Effector memory CD8-positive, alpha-beta T cell (primary cell): ENCODE data around the gene PTAFR.

Experiments used
- ATAC-seq: fragments of 150-1000 bp; cut with Tn5 transposase; replicated peaks from 2 replicates; pipeline ENCODE4 v1.10.0; 2021; ENCODE audit warnings: mild to moderate bottlenecking, moderate library complexity
- DNase-seq, 3 experiments: peaks; one replicate each; pipeline ENCODE4 v3.0.0; 2021
- H3K27ac Mint-ChIP-seq, 2 donors: one replicate each; pipeline ENCODE4 v1.8.0; 2022; ENCODE audit warnings: mild to moderate bottlenecking in 2 of 2, mixed read lengths in 2 of 2, moderate library complexity in 2 of 2
- H3K27me3 Mint-ChIP-seq, 2 donors: one replicate each; pipeline ENCODE4 v1.8.0; 2022; ENCODE audit warnings: mixed read lengths in 2 of 2
- H3K36me3 Mint-ChIP-seq: one replicate; pipeline ENCODE4 v1.8.0; 2022; ENCODE audit warnings: mild to moderate bottlenecking, moderate library complexity, mixed read lengths; ENCODE audit not compliant: insufficient read depth
- H3K4me1 Mint-ChIP-seq, 2 donors: one replicate each; pipeline ENCODE4 v1.8.0; 2022; ENCODE audit warnings: low read depth in 2 of 2, mixed read lengths in 2 of 2
- H3K4me3 Mint-ChIP-seq, 2 donors: one replicate each; pipeline ENCODE4 v1.8.0; 2022; ENCODE audit warnings: mild to moderate bottlenecking in 2 of 2, mixed read lengths in 2 of 2, moderate library complexity in 2 of 2
- H3K9me3 Mint-ChIP-seq, 2 donors: one replicate each; pipeline ENCODE4 v1.8.0; 2022; ENCODE audit warnings: mixed read lengths in 2 of 2

The PTAFR gene

DNA sequence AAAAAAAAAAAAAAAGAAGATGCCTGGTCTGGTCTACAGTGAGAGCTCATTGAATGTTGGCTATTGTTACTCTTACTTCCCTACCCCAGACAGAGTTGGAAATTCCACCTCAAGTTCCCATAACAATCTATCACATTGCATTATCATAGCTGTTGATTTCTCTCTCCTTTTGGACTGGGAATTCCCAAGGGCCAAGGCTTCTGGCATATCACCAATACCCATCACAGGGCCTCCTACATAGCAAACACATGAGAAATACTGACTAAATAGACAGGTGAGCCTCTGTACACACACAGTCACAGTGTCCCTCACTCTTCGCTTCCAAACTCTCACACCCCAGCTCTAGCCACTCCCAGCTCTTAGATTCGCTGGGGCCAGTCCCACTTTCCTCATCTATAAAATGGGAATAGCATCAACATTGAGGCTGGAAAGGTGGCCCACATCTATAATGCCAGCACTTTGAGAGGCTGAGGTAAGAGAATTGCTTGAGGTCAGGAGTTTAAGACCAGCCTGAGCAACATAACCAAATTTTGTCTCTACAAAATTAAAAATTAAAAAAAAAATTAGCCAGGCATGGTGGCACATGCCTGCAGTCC is 6.4 kb downstream of the PTAFR start:
- no peaks in the 10 kb centered on the region for H3K27me3 Mint-ChIP-seq

DNA sequence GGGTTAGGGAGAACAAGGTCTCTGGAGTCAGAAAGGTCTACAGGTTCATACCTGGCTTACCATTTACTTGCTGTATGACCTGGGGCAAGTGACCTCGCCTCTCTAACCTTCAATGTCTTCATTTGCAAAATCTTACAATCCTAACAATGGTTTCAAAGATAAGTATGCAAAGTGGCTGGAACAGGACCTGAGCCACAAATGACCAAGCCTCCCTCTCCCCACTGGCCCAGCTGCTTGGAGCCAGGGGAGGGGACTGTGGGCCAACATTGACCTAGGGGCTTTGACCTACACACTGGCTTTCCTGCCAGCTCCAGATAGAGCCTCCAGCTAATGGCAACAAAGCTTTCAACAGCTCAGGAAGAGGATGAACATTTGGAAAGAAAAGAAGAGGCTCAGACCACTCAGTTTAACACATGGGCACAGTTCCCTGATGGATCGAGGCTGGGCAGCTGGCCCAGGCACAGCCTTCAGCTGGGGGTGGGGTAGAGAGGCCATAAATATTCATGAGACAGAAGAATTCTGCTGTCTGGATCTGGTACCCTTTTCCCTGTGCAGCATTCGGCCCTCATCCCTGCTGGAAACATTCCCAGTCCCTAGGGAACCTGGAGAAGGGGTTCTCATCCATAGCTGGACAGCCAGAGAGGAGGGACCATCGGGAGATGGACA is 12.9 kb downstream of the PTAFR start:
- peaks cover 6% of the 10 kb centered on the region for H3K36me3 Mint-ChIP-seq
- DNase-seq (no peak), ATAC-seq (no peak)
- H3K4me3 Mint-ChIP-seq, result no peak overlapping the region
- H3K27me3 Mint-ChIP-seq, result no peaks in the 10 kb centered on the region
- peaks cover under 1 to 8% of the 10 kb centered on the region in 2 donors for H3K4me1 Mint-ChIP-seq
- no peak overlapping the region for H3K27ac Mint-ChIP-seq
- no peaks in the 10 kb centered on the region for H3K9me3 Mint-ChIP-seq

More for the DNA sequence above, 6.4 kb downstream of the PTAFR start:
- Mint-ChIP-seq H3K9me3 (no peaks in the 10 kb centered on the region), H3K36me3 (peaks cover 16% of the 10 kb centered on the region), H3K27ac (peak overlapping the region in 1 of 2 donors; percentile 85), H3K4me1 (peaks cover 42 to 47% of the 10 kb centered on the region in 2 donors), H3K4me3 (peak overlapping the region in 1 of 2 donors; percentile 4)
- DNase-seq (no peak), ATAC-seq (no peak)

DNA sequence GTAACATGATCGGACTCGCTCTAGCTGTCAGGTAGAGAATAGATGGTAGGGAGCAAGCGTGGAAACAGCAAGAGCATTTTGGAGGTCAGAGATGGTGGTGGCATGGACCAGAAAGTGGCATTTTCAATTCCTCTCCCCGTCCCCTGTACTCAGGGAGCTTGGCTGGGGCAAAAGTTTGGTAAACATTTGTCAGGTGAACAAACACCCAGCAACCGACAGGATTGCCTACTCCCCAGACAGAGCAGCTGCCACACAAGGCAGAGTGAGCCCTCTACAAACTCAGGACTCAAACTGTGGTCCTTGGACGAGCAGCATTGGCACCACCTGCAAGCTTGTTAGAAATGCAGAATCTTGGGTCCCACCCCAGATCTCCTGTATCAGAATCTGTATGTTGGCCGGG is 14.3 kb downstream of the PTAFR start:
- no peak overlapping the region for H3K27ac Mint-ChIP-seq
- H3K27me3 Mint-ChIP-seq, result no peaks in the 10 kb centered on the region
- H3K4me1 Mint-ChIP-seq, result peaks cover 0 to 4% of the 10 kb centered on the region in 2 donors
- ATAC-seq (no peak), DNase-seq (no peak)
- H3K36me3 Mint-ChIP-seq, result peaks cover 2% of the 10 kb centered on the region
- no peaks in the 10 kb centered on the region for H3K9me3 Mint-ChIP-seq
- H3K4me3 Mint-ChIP-seq, result no peak overlapping the region

DNA sequence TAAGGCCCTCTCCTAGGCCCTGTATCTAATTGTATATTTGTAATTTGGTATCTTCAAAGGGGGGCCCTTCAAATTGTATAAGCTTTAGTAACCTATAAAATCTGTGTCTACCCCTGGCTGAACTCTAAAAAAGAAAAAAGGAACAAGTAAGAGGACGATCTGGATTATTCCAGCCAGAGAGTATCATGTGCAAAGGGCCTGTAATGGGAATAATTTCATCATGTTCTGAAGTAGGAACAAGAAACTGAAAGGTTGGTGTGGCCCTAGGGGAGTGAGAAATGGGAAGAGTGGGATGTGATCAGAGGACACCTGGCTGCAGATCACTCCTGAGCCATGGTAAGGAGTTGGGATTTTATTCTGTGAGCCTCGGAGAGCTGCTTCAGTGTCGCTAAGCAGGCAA is 14.7 kb downstream of the PTAFR start:
- Mint-ChIP-seq H3K36me3 (peaks cover 2% of the 10 kb centered on the region), H3K9me3 (no peaks in the 10 kb centered on the region), H3K27ac (no peak overlapping the region), H3K4me3 (no peak overlapping the region), H3K27me3 (no peaks in the 10 kb centered on the region), H3K4me1 (peaks cover 0 to 4% of the 10 kb centered on the region in 2 donors)
- no peak for DNase-seq
- no peak for ATAC-seq

DNA sequence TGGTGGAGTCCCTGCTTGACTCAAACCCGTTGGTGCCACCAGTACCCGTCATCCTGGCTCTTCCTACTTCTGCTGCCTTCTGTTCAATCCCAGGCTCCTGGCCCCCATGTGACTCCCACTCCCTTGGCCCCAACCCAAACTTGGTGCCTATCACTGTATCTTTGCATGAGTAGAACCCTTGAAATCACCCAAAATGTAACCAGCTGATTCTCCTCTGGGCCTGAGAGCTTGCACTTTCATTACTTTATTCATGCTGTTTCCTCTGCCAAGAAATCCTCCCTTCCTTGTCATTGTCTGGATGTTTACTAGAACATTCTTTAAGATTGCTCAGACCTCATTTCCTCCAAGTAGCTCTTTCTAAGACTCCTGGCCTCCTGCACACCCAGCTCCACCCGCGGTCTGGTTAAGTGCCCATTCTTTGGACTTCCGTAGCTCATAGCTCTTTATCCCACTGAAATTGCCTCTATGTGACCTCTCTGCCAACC is 15.7 kb downstream of the PTAFR start:
- ATAC-seq (no peak), DNase-seq (no peak)
- Mint-ChIP-seq H3K27me3 (no peaks in the 10 kb centered on the region), H3K9me3 (no peaks in the 10 kb centered on the region), H3K36me3 (peaks cover 2% of the 10 kb centered on the region), H3K27ac (peak overlapping the region in 1 of 2 donors; percentile 30), H3K4me1 (peaks cover 0 to 4% of the 10 kb centered on the region in 2 donors), H3K4me3 (no peak overlapping the region)

DNA sequence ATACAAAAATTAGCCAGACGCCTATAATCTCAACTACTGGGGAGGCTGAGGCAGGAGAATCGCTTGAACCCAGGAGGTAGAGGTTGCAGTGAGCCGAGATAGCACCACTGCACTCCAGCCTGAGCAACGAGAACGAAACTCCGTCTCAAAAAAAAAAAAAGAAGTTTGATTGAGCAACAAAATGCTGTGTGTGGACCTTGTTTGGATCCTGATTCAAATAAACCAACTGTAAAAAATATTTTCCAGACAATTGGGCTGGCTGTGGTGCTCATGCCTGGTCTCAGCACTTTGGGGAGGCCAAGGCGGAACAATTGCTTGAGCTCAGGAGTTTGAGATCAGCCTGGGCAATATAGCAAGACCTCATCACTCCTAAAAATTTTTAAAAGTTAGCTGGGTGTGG is 16.8 kb downstream of the PTAFR start:
- H3K4me1 Mint-ChIP-seq, result peaks cover 0 to 4% of the 10 kb centered on the region in 2 donors
- H3K36me3 Mint-ChIP-seq, result no peaks in the 10 kb centered on the region
- H3K27me3 Mint-ChIP-seq, result no peaks in the 10 kb centered on the region
- H3K9me3 Mint-ChIP-seq, result no peaks in the 10 kb centered on the region
- no peak overlapping the region for H3K4me3 Mint-ChIP-seq
- H3K27ac Mint-ChIP-seq, result no peak overlapping the region
- DNase-seq (no peak), ATAC-seq (no peak)

DNA sequence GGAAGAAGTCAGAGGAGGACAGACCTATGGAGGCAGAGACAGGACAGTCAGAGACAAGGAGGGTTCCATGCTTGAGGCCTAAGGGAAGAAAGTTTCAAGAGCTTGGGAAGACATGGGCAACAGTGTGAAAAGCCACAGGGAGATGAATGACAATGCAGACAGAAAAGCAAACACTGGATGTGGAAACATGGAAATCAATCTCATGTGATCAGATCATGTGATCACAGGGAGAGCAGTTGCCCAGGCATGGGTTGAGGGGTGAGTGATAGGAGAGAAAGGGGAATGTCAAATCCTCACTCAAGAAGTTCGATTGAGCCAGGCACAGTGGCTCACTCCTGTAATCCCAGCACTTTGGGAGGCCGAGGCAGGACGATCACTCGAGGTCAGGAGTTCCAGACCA is 17.2 kb downstream of the PTAFR start:
- peaks cover 0 to 4% of the 10 kb centered on the region in 2 donors for H3K4me1 Mint-ChIP-seq
- ATAC-seq (no peak), DNase-seq (no peak)
- no peak overlapping the region for H3K4me3 Mint-ChIP-seq
- H3K9me3 Mint-ChIP-seq, result no peaks in the 10 kb centered on the region
- H3K36me3 Mint-ChIP-seq, result no peaks in the 10 kb centered on the region
- peak overlapping the region in 1 of 2 donors; percentile 6 for H3K27ac Mint-ChIP-seq
- H3K27me3 Mint-ChIP-seq, result no peaks in the 10 kb centered on the region

DNA sequence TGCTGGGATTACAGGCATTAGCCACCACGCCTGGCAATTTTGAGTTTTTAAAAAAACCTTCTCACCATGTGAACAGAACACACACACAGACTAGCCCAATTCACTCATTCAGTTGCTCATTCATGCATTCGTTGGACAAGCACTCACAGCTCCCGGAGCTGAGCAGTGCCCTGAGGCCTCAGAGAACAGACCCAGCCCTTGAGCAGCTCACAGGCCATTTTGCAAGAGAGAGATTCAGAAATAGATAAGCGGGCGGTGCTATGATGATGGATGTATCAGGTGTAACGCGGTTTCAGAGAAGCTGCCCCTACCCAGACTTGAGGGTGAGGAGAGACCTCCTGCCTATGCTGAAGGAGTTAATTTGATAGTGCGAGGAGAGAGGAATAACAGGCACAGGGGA is 18.6 kb downstream of the PTAFR start:
- H3K36me3 Mint-ChIP-seq, result no peaks in the 10 kb centered on the region
- DNase-seq (no peak), ATAC-seq (no peak)
- peaks cover 0 to 4% of the 10 kb centered on the region in 2 donors for H3K4me1 Mint-ChIP-seq
- no peaks in the 10 kb centered on the region for H3K27me3 Mint-ChIP-seq
- H3K27ac Mint-ChIP-seq, result no peak overlapping the region
- H3K4me3 Mint-ChIP-seq, result no peak overlapping the region
- H3K9me3 Mint-ChIP-seq, result no peaks in the 10 kb centered on the region

DNA sequence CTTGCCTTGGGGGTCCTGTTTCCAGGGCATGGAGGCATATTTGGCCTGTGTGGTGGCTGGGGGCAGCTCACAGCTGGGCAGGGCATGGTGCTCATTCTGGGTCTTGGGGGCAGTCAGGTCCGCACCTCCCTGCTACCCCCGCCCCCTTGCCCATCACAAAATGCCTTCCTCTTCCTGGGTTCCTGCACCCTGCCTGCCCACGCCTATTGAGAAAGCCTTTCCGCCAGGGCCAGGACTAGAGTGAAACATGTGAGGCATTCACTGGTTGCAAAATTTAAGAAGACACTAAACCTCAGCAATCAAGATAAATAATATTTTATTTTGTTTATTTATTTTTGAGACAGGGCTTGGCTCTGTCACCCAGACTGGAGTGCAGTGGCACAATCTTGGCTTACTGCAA is 19.7 kb downstream of the PTAFR start:
- DNase-seq, result no peak
- Mint-ChIP-seq H3K27ac (no peak overlapping the region), H3K9me3 (no peaks in the 10 kb centered on the region), H3K4me1 (peaks cover 0 to 4% of the 10 kb centered on the region in 2 donors), H3K36me3 (no peaks in the 10 kb centered on the region), H3K27me3 (no peaks in the 10 kb centered on the region), H3K4me3 (no peak overlapping the region)
- ATAC-seq, result no peak

DNA sequence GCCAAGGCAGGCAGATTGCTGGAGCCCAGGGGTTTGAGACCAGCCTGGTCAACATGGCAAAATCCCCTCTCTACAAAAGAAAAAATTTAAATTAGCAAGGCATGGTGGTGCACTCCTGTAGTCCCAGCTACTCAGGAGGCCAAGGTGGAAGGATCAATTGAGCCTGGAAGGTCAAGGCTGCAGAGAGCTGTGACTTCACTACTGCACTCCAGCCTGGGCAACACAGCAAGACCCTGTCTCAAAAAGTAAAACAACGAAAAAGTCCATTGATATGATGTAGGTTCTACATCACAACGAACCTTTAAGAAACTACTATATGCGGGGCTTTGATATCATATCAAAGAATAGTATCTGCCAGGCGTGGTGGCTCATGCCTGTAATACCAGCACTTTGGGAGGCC is 20.9 kb downstream of the PTAFR start:
- DNase-seq (no peak), ATAC-seq (no peak)
- no peak overlapping the region for H3K4me3 Mint-ChIP-seq
- H3K36me3 Mint-ChIP-seq, result no peaks in the 10 kb centered on the region
- no peaks in the 10 kb centered on the region for H3K27me3 Mint-ChIP-seq
- no peaks in the 10 kb centered on the region for H3K4me1 Mint-ChIP-seq
- H3K27ac Mint-ChIP-seq, result no peak overlapping the region
- H3K9me3 Mint-ChIP-seq, result no peaks in the 10 kb centered on the region

DNA sequence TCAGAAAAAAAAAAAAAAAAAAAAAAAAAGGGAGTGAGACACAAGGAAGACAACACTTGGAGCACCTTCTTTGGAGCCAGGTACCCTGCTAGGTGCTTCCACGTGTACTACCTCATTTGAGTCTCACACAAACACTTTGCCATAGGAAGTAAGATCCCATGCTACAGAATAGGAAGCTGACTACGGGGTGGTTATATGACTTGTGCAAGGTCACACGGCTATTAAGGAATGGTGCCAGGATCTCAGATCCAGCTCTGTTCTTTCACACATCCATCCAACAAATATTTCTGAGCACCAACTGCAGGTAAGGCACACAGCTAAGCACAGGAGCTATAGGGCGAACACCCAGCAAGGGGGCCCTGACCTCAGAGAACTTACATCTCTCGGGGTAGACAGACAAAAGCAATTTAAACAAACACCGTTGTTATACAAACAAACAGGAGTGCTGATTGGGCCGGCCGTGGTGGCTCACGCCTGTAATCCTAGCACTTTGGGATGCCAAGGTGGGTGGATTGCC is 22.4 kb downstream of the PTAFR start:
- Mint-ChIP-seq H3K4me1 (no peaks in the 10 kb centered on the region), H3K4me3 (no peak overlapping the region), H3K27me3 (no peaks in the 10 kb centered on the region), H3K36me3 (no peaks in the 10 kb centered on the region), H3K27ac (no peak overlapping the region), H3K9me3 (no peaks in the 10 kb centered on the region)
- ATAC-seq (no peak), DNase-seq (no peak)

DNA sequence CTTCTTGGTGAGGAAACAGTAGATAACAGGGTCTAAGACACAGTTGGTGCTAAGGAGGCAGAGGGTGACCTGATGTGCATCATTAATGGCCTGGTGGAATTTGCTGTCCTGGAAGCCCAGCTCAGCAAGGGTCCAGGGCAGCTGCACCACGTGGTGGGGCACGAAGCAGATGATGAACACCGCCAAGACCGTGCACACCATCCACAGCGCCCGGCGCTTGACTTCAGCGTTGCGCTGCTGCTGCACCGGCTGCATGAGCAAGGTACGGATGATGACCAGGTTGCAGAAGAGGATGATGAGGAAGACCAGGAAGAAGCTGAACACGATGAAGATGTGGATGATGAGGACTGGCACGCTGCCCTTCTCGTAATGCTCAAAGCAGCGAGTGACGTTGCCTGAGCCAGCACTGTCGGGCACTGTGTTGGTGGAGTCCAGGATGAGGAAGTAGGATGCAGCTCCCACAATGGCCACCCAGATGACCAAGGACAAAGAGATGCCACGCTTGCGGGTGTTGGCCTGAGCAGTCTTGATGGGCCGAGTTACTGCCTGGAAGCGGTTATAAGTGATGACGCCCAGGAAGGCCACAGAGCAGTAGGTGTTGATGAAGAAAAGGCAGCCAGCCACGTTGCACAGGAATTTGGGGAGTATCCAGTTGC is 26.2 kb downstream of the PTAFR start:
- no peak for ATAC-seq
- no peak overlapping the region for H3K4me3 Mint-ChIP-seq
- no peaks in the 10 kb centered on the region for H3K27me3 Mint-ChIP-seq
- no peak for DNase-seq
- H3K27ac Mint-ChIP-seq, result no peak overlapping the region
- H3K9me3 Mint-ChIP-seq, result no peaks in the 10 kb centered on the region
- no peaks in the 10 kb centered on the region for H3K36me3 Mint-ChIP-seq
- H3K4me1 Mint-ChIP-seq, result no peaks in the 10 kb centered on the region

DNA sequence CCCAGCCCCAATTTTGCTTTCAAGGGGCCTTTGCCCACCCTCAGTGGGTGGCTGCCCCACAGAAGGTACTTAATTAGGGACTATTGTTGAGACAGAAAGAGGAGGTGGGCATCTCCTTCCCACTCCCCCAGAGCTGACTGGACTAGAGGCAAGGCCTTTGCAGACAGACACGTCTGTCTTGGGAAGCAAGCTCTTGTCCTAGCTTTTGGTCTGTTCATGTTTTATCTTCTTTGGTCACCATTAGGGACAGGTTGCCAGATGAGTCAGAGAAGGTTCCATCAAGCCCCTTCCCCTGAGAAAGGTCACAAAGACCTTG is 27.7 kb downstream of the PTAFR start:
- H3K27me3 Mint-ChIP-seq, result no peaks in the 10 kb centered on the region
- H3K36me3 Mint-ChIP-seq, result no peaks in the 10 kb centered on the region
- no peak overlapping the region for H3K4me3 Mint-ChIP-seq
- no peaks in the 10 kb centered on the region for H3K4me1 Mint-ChIP-seq
- no peak overlapping the region for H3K27ac Mint-ChIP-seq
- DNase-seq (no peak), ATAC-seq (no peak)
- no peaks in the 10 kb centered on the region for H3K9me3 Mint-ChIP-seq
